Activated CD8-positive, alpha-beta memory T cell treated with anti-CD3 and anti-CD28 coated beads, Interleukin-2, amount 50 U/mL, for 24 hours (primary cell): ENCODE results near the gene CMTM4.
"Not testable (repeated sequence)": the region's sequence is repeated elsewhere in the genome, so short reads cannot be mapped to it uniquely, and the experiment has no call there.

ENCODE experiments used
- DNase-seq: peaks from one replicate; pipeline ENCODE4 v3.0.0-alpha.2; 2020; ENCODE audit errors: extremely low read depth

Gene CMTM4

DNA sequence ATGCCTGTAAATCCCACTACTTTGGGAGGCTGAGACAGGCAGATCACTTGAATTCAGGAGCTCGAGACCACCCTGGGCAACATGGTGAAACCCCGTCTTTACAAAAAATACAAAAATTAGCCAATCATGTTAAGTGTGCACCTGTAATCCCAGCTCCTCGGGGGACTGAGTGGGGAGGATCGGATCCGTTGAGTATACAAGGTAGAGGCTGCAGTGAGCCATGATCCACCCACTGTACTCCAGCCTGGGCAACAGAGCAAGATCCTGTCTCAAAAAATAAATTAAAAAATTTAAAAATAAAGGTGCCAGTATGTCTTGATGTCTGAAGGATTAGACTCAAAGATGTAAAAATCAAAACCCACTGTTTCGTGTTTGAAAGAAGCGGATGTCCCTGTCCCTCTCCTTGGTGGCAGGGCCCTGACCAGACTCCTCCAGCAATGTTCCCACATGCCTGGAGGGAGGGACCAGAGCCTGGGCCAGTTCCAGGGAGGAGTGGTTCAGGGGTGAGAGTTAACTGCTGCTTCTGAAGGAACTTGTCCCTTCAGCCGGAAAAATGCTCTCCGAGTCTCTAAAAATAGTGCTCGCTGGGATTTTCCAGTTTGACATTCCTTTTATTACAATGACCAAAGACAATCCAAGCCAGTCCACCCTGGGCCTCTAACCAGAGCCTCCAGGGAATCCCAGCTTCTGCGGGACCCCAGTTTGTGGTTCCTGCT is 9.4 kb upstream of the CMTM4 start:
- DNase-seq = no peak

DNA sequence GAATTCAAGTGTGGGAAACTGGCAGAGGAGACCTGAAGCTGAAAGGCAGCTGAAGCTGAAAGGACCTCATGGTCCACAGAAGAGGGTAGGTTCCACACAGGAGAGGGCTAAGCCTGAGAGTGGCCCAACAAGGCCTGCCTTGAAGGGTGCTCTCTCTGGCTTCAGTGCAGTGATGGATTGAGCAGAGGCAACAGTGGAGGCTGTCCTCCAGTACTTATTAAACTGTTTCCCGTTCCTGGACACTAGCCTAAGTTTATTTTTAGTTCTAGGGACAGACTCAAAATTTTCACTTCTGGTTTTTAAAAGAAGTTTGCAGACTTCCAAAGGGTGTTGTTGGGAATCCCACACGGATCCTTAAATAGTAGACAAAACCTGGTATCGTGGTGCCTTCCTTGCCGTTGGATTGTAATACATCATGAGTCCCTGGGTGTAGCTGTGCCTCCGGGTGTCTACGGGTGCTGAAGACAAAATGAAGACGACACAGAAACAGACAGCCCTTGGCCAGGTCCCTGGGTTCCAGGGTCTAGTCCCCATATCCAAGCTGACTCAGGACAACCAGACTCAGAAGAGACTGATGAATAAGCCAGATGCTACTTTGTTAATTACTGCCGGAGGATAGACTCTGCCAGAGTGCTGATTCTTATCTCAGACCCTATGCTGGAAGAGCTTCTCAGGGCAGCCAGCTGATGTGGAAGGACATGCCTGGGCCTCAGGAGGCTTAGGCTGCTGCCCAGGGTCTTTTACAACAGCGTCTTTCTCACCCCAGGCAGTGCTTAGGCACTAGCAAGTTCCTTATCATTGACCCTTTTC is 7.1 kb upstream of the CMTM4 start:
- DNase-seq = no peak

GRCh38 chr16:66701516-66701915 is 5.0 kb upstream of the CMTM4 start:
- DNase-seq = no peak

GRCh38 chr16:66701026-66701425 is 4.5 kb upstream of the CMTM4 start:
- no peak for DNase-seq

DNA sequence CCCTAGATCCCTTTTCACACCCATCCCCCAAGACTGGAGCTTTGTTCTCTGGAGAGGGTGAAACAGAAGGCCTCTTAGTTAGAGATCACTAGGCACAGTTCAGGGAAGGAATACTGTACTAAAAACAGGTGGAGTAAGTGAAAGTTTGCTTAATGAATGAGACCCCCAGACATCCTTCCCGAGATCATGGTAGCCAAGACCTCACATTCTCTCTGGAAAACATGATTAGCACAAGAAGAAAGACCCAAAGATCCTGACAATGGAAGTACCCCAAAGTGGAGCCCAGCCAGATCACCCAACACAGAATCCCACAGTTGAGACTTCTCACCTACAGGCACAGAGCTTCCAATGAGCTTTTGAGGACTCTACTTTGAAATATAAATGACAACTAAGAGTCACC is 3.4 kb upstream of the CMTM4 start:
- DNase-seq = no peak

DNA sequence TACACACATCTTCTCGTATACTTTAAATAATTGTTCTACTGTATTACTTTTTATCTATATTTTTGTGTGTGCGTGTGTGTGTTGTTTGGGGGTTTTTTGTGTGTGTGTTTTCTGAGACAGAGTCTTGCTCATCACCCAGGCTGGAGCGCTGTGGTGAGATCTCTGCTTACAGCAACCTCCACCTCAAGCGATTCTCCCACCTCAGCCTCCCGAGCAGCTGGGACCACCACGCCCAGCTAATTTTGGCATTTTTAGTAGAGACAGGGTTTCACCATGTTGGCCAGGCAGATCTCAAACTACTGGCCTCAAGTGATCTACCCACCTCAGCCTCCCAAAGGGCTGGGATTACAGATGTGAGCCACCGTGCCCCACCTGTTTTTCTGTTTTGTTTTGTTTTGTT is 1.5 kb upstream of the CMTM4 start:
- no peak for DNase-seq

DNA sequence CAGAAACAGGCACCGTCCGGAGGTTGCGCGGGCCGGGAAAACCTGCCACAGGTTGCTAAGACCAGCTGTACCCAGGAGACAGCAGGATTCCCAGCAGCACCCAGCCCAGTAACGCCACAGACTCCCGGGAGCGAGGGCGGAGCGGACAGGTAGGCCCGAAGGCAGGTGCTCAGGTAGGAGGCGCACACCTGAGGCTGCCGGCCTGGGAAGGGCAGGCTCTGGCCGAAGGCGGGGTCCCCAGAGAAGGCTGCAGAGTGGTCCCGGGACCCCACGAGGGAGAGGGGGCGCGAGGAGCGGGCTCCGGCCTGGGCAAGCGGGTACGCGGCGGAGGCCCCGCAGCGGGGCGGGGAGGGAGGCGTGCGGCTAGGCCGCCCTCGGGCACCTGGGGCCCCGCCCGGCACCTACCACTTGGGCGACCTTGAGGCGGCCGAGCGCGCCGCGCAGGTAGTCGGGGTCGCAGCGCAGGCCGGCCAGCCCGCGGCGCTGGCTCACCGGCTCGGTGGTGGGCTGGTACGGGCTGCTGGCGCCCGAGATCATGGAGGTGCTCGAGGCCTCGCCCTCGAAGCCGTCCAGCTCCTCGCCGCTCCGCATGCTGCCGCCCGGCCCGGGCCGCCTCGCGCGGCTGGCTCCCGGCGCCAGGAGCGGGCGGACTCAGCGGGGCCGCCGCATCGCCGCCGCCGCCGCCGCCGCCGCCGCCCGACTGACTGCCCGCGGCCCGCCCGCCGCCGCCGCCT is 441 bp downstream of the CMTM4 start:
- DNase-seq = no peak

- DNase-seq = no peak
Measured at GRCh38 chr16:66695471-66695934, 1.0 kb downstream of the CMTM4 start.

DNA sequence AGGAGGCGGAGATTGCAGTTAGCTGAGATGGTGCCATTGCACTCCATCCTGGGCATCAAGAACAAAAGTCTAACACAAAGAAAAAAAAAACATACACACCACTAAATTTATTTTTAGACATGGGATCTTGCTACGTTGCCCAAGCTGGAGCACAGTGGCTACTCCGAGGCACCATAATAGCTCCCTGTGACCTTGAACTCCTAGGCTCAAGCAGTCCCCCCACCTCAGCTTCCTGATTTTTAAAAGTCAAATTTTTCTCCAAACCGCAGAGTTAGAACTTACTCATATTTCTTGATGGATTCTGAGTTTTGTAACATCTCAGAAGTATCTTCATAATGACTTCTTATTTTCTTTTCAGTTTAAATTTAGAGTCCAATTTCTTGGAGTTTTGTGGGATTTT is 3.4 kb downstream of the CMTM4 start:
- DNase-seq = no peak

DNA sequence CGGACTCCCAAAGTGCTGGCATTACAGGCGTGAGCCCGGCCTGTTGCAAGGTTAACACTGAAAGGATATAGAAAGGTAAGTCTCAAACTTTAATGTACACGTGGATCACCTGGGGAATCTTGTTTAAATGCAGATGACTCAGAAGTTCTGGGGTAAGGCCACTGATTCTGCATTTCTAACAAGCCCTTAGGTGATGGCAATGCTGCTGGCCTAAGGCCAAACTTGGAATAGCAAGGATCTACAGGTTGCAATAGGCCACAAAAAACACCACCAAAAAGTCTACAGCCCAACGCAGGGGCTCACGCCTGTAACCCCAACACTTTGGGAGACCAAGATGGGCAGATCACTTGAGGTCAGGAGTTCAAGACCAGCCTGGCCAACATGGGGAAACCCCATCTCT is 4.2 kb downstream of the CMTM4 start:
- no peak for DNase-seq

DNA sequence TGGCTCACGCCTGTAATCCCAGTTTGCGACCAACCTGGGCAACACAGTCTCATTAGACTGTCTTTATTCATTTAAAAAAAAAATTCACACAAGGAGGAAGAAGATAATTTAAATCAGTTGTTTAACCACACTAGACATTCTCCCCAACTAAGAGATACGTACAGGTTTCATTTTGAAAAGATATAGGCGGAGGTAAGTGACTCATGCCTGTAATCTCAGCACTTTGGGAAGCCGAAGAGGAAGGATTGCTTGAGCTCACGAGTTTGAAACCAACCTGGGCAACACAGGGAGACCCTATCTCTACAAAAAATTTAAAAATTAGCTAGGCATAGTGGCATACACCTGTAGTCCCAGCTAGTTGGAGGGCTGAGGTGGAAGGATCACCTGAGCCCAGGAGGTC is 5.3 kb downstream of the CMTM4 start:
- DNase-seq = no peak

DNA sequence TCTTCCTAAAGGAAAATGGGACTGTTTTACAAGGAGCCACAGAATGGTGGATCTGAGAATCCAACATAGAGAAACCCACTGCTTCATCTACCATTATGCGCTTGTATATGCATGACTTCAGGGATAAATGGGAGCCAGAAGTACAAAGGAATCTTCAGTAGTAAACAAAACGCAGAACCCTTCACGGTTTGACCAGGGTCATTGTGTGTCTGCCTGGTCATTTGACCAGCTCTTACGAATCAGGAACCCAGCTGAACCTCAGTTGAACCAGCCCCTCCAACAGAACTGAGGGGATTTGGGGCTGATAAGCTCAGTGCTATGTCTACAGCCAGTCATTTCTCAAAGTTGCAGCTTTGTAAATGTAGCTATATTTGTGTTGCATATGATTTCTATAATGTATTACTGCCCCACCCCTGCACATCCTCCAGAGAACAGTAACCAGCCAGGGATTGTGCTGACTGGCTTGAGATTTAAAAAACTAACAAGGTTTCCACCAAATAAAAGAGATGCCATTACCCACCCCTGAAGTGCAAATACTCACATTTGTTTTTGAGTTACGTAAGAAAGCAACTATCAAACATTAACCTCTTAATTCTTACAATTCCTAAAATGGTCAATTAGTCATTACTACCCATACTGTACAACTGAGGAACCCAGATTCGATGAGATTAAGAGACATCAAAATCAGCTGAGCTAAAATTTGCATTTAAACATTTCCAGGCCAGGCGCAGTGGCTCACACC is 6.3 kb downstream of the CMTM4 start:
- DNase-seq = no peak

DNA sequence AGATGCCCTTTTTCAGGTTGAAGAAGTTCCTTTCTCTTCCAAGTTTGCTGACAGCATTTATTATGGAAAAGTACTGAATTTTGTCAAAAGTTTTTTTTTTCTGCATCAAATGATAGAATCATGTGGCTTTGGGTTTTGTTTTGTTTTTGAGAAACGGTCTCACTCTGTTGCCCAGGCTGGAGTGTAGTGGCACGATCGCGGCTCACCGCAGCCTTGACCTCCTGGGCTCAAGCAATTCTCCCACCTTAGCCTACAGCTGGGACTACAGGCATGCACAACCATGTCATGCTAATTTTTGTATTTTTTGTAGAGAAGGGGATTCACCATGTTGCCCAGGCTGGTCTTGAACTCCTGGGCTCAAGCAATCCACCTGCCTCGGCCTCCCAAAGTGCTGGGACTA is 7.3 kb downstream of the CMTM4 start:
- DNase-seq = no peak

DNA sequence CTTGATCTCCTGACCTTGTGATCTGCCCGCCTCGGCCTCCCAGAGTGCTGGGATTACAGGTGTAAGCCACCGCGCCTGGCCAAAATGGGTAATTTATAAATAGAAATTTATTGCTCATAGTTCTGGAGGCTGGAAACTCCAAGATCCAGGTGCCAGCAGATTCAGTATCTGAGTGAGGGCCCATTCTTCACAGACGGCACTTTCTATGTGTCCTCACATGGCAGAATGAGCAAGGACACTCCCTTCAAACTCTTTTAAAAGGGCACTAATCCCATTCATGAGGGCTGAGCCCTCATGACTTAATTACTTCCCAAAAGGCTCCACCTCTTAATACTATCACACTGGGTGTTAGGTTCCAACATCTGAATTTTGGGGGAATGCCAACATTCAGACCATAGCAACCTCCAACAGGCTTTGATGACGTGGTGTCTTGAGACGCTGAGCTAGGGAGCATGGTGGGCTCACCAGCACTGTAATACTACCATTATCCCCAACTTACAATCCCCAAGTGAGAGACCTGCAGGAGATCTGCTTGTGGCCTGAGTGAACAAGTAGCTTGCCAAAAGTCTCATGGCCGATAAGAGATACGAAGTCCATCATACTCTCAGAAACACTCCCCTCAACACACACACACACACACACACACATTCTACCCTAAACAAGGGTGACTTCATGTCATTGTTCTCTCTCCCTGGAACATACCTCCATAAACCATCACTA is 8.5 kb downstream of the CMTM4 start:
- DNase-seq = no peak

DNA sequence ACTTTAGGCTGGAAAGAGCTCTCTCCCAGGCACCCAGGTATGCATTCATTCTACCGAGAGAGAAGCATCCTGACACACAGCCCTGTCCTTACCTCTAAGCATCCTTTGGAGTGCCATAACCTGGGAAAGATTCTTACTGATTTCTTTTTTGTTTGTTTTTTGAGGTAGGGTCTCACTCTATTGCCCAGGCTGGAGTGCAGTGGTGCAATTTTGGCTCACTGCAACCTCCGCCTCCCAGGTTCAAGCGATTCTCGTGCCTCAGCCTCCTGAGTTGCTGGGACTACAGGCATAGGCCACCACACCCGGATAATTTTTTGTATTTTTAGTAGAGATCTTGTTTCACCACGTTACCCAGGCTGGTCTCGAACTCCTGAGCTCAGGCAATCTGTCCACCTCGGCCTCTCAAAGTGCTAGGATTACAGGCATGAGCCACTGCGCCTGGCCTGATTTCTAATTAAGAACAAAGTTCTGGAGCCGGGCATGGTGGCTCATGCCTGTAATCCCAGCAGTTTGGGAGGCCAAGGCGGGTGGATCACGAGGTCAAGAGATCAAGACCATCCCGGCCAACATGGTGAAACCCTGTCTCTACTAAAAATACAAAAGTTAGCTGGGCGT is 10.9 kb downstream of the CMTM4 start:
- DNase-seq = not testable (repeated sequence)

DNA sequence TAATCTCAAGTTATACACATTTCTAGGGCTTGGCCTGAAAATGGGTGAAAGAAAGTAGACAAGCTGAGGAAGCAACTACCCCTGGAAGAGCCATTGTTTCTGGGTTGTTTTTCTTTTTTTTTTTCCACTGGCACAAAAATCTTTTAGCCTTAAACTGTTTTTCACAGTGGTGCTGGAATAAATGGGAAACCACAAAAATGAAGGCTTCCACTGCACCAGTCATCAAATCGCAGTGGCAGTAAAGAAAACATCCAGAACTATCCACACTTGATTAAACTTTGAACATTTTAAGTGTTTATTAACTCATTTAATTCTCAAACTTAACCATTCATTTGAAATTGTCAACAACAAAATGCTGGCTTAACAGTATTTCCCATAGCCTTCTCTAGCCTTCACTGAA is 14.3 kb downstream of the CMTM4 start:
- no peak for DNase-seq

- DNase-seq = no peak
Measured at GRCh38 chr16:66681676-66682075, 14.9 kb downstream of the CMTM4 start.

DNA sequence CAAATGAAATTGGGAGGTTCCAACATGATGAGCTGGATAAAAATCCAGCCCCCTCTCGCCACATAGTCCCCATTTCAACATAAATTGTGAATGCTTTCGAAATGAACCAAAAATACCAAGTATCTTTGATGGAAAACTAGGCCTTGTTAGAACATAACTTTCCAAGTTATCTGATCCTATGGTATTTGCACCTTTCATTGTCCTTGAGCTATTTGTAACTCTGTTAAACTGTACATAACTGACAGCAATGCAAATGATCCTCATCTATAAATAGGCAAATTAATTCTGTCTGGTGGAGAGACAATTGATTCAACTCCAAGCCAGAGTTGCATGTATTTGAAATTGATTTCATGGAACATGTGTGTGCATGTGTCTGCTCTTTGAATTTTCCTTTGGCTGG is 18.2 kb downstream of the CMTM4 start:
- DNase-seq = no peak

- no peak for DNase-seq
Measured at GRCh38 chr16:66677836-66678235, 18.7 kb downstream of the CMTM4 start.

DNA sequence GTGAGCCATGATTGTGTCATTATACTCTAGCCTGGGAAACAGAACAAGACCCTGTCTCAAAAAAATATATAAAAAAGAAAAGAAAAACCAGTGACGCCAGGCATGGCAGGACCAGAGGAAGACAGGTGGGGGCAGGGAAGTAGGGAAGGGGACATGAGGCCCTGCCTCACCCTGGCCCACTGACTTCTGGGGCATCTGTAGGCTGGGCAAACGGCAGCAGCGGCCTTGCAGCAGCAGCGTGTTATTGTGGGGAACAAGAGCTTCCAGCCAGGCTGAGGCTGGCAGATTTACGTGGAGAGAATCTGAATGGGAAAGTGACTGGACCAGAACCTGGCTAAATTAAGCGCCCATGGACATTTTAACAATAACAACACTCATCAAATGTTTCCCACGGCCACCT is 19.4 kb downstream of the CMTM4 start:
- DNase-seq = no peak

GRCh38 chr16:66676599-66676998 is 19.9 kb downstream of the CMTM4 start:
- DNase-seq = no peak
